Bladder microvascular endothelial cell (primary cell): ENCODE results near the gene SEM1. TPM values are rescaled to one million over a fixed set of nuclear protein-coding genes. Genes with fewer than 3 reads are reported as not detected.

Experiments
- total RNA-seq: library from RNA; depleted of rRNA; stranded (reverse); fragments of >200 nt; gene quantifications from 2 replicates; pipeline ENCODE4 v1.2.3, GENCODE V29; 2014

SEM1 gene
- total RNA-seq = 90.2 and 197 TPM in 2 replicates

DNA sequence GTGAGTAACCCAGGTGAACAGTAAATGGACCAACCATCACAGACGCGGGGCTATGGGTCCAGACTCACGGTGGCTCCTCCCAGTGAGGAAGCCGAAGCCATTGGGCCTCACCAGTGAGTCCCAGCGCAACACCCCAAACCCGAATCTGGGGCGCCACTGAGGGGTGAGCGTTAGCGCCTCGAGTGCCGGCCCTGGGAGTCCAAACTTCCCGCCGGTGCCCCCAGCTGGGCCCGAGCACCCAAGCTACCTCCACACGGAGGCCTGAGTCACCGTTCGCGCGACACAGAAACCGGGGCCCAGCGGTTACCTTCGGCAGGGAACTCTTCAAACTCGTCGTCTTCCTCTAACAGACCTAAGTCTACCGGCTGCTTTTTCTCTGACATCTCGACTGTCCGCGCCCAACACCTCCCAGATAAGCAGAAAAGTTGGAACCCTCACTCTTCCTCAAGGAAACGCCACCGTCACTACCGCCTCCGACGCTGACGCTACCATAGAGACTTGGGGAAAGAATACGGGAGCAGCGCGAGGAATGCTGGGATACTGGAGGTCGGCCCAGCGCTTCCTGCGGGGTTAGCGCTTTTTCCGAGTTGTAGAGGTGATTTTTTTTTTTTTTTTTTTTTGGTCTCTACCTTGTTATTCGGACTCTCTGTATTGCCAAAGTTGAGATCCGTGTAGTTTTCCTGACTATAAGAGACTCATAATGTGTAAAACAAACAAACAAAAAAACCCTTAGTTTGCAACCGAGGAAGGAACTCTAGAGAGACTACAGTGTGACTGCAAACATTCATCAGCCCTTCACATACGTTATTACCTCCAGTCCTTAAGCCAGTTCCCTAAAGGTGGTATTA, at the start of gene SEM1:
Gene SEM1 (minus strand): TSS at position 466 of the 848 bp plus-strand sequence. CDS start 83 bp downstream, at position 383.

